Vagina (tissue), 2 donors: ENCODE results near the gene SPEF1.

Source experiments
- CTCF ChIP-seq, 3 experiments: fragments of 450-650 bp in 2 of 3; fragments of 200-600 bp in 1 of 3; sonication (generic) in 1 of 3; IDR thresholded peaks; one replicate each; pipeline ENCODE4 v1.5.1; 2017 to 2019; ENCODE audit warnings: antibody characterized with exemption in 3 of 3, mild to moderate bottlenecking in 2 of 3, moderate library complexity in 2 of 3
- POLR2A ChIP-seq, 2 donors: fragments of 450-650 bp; IDR thresholded peaks; one replicate each; pipeline ENCODE4 v1.6.1; 2017; ENCODE audit warnings: antibody characterized with exemption in 2 of 2, mild to moderate bottlenecking in 2 of 2, moderate library complexity in 2 of 2

GRCh38 chr20:3798373-3798768, 17.1 kb upstream of the SPEF1 start:
- TF ChIP-seq CTCF (IDR thresholded peaks at IDR 0.05) = no peak
- no peak for TF ChIP-seq POLR2A (IDR thresholded peaks at IDR 0.05)
